Spinal cord (tissue), 10 donors: ENCODE results near the gene LRRN2. TPM values are rescaled to one million over a fixed set of nuclear protein-coding genes. Genes with fewer than 3 reads are reported as not detected.
A peak's percentile ranks its signal among the peaks of the same experiment; 100 is the strongest.

Source experiments
- DNase-seq, 6 donors: peaks; one replicate each; pipeline versions ENCODE4 v3.0.0 to v3.0.0-alpha.2; 2013 to 2015; ENCODE audit warnings: low spot score in 6 of 6, low read depth in 4 of 6
- H3K27ac ChIP-seq: one replicate; pipeline ENCODE4 v1.5.1; 2013; ENCODE audit warnings: low read depth, low read length, control low read depth
- H3K27me3 ChIP-seq: one replicate; pipeline ENCODE4 v1.6.1; 2013; ENCODE audit warnings: low read length; ENCODE audit not compliant: control insufficient read depth, insufficient read depth
- H3K36me3 ChIP-seq: one replicate; pipeline ENCODE4 v1.6.1; 2013; ENCODE audit warnings: low read length; ENCODE audit not compliant: control insufficient read depth, insufficient read depth
- H3K4me1 ChIP-seq: one replicate; pipeline ENCODE4 v1.6.1; 2013; ENCODE audit warnings: low read length; ENCODE audit not compliant: control insufficient read depth, insufficient read depth
- H3K4me3 ChIP-seq: one replicate; pipeline ENCODE4 v1.5.1; 2013; ENCODE audit warnings: low read depth, low read length, control low read depth
- H3K9me3 ChIP-seq: one replicate; pipeline ENCODE4 v1.6.1; 2013; ENCODE audit warnings: low read length; ENCODE audit not compliant: control insufficient read depth, insufficient read depth
- WGBS: methylation state at CpG from one replicate; pipeline ENCODE4 v1.1.5; 2013; ENCODE audit warnings: missing lambda C conversion rate; ENCODE audit not compliant: insufficient coverage; 5-methylcytosine and 5-hydroxymethylcytosine counted together
- long read RNA-seq, 4 donors: transcript quantifications; one replicate each; lab custom pipeline, GENCODE V29; 2026
- polyA plus RNA-seq, 2 donors: library from polyadenylated mRNA; unstranded; fragments of 120-200 nt; gene quantifications; one replicate each; pipeline ENCODE4 v1.2.1, GENCODE V29; 2013; ENCODE audit not compliant: insufficient read length in 2 of 2
- total RNA-seq, 2 donors: library from RNA; depleted of rRNA in 1 of 2; stranded (reverse); fragments of 120-200 nt in 1 of 2; fragments of >200 nt in 1 of 2; gene quantifications; one replicate each; pipeline versions ENCODE4 v1.2.3 to v1.2.4, GENCODE V29; 2013 to 2014
- donor health status: healthy.

LRRN2 gene
- total RNA-seq (10 to 100 TPM; 10.3 to 13.3 TPM), polyA plus RNA-seq (10 to 100 TPM; 48.6 to 53.1 TPM)
- long read RNA-seq, donor 1, full-length matches to known transcripts = 46 of 46 reads
- long read RNA-seq, donor 1, partial matches to known transcripts = 0 of 46 reads
- long read RNA-seq, donor 1, other reads (novel, unspliced or antisense) = 0 of 46 reads
- long read RNA-seq, donor 2, full-length matches to known transcripts = 29 of 29 reads
- long read RNA-seq, donor 2, partial matches to known transcripts = 0 of 29 reads
- long read RNA-seq, donor 2, other reads (novel, unspliced or antisense) = 0 of 29 reads
- long read RNA-seq, donor 3, full-length matches to known transcripts = 38 of 38 reads
- long read RNA-seq, donor 3, partial matches to known transcripts = 0 of 38 reads
- long read RNA-seq, donor 3, other reads (novel, unspliced or antisense) = 0 of 38 reads
- long read RNA-seq, donor 4, full-length matches to known transcripts = 3 of 3 reads
- long read RNA-seq, donor 4, partial matches to known transcripts = 0 of 3 reads
- long read RNA-seq, donor 4, other reads (novel, unspliced or antisense) = 0 of 3 reads

- H3K27ac ChIP-seq = peak within 1 kb of the TSS; percentile 36
- WGBS = under 1% methylated on average over 77 of the region's 84 CpGs
- no peaks in the 10 kb centered on the region for H3K9me3 ChIP-seq
- peaks cover 3% of the 10 kb centered on the region for H3K27me3 ChIP-seq
- H3K4me1 ChIP-seq = peaks cover 32% of the 10 kb centered on the region
- DNase-seq = peak in 2 of 6 donors; percentile 72 to 87
- H3K4me3 ChIP-seq = peak within 1 kb of the TSS; percentile 62
- peaks cover 3% of the 10 kb centered on the region for H3K36me3 ChIP-seq
Measured at GRCh38 chr1:204685236-204686006, at the start of gene LRRN2. LRRN2 (minus strand) TSS chr1:204685738; CDS start chr1:204619992, 65,746 bp downstream.

- Histone ChIP-seq H3K27ac (no peak overlapping the region), H3K27me3 (no peaks in the 10 kb centered on the region), H3K36me3 (no peaks in the 10 kb centered on the region), H3K9me3 (peaks cover 6% of the 10 kb centered on the region), H3K4me3 (no peak overlapping the region), H3K4me1 (no peaks in the 10 kb centered on the region)
- DNase-seq = no peak
Measured at GRCh38 chr1:204735042-204735441, 49.5 kb upstream of the LRRN2 start.

- WGBS = 84% methylated on average over 7 of the region's 12 CpGs
- H3K9me3 ChIP-seq = peaks cover 6% of the 10 kb centered on the region
Measured at GRCh38 chr1:204733869-204734596, 48.5 kb upstream of the LRRN2 start.

GRCh38 chr1:204733289-204733688 is 47.8 kb upstream of the LRRN2 start:
- Histone ChIP-seq H3K27ac (no peak overlapping the region), H3K36me3 (no peaks in the 10 kb centered on the region), H3K4me3 (no peak overlapping the region), H3K9me3 (peaks cover 2% of the 10 kb centered on the region), H3K27me3 (no peaks in the 10 kb centered on the region), H3K4me1 (no peaks in the 10 kb centered on the region)
- DNase-seq = peak in 1 of 6 donors; percentile 74
- 29% methylated on average over 1 of the region's 4 CpGs for WGBS

More at GRCh38 chr1:204733869-204734596, 48.5 kb upstream of the LRRN2 start:
- peak in 1 of 6 donors; percentile 8 for DNase-seq
- H3K36me3 ChIP-seq = no peaks in the 10 kb centered on the region
- H3K27me3 ChIP-seq = no peaks in the 10 kb centered on the region
- no peaks in the 10 kb centered on the region for H3K4me1 ChIP-seq
- H3K4me3 ChIP-seq = no peak overlapping the region
- H3K27ac ChIP-seq = no peak overlapping the region

GRCh38 chr1:204731985-204732575 is 46.5 kb upstream of the LRRN2 start:
- Histone ChIP-seq H3K4me3 (no peak overlapping the region), H3K36me3 (no peaks in the 10 kb centered on the region), H3K27me3 (no peaks in the 10 kb centered on the region), H3K9me3 (no peaks in the 10 kb centered on the region), H3K4me1 (no peaks in the 10 kb centered on the region), H3K27ac (no peak overlapping the region)
- peak in 2 of 6 donors; percentile 57 to 63 for DNase-seq
- WGBS = 53% methylated on average over 5 of the region's 5 CpGs

GRCh38 chr1:204731509-204731908 is 46.0 kb upstream of the LRRN2 start:
- WGBS = 20% methylated on average over 1 of the region's 6 CpGs
- Histone ChIP-seq H3K27me3 (no peaks in the 10 kb centered on the region), H3K4me1 (no peaks in the 10 kb centered on the region), H3K36me3 (no peaks in the 10 kb centered on the region), H3K9me3 (no peaks in the 10 kb centered on the region), H3K27ac (no peak overlapping the region), H3K4me3 (no peak overlapping the region)
- no peak for DNase-seq

- 73% methylated on average over 2 of the region's 9 CpGs for WGBS
- Histone ChIP-seq H3K36me3 (no peaks in the 10 kb centered on the region), H3K27ac (no peak overlapping the region), H3K9me3 (no peaks in the 10 kb centered on the region), H3K4me1 (no peaks in the 10 kb centered on the region), H3K27me3 (no peaks in the 10 kb centered on the region), H3K4me3 (no peak overlapping the region)
- no peak for DNase-seq
Measured at GRCh38 chr1:204730826-204731459, 45.4 kb upstream of the LRRN2 start.

- DNase-seq = no peak
- no peak overlapping the region for H3K27ac ChIP-seq
- H3K4me3 ChIP-seq = no peak overlapping the region
- no peaks in the 10 kb centered on the region for H3K27me3 ChIP-seq
- 100% methylated on average over 1 of the region's 7 CpGs for WGBS
- no peaks in the 10 kb centered on the region for H3K9me3 ChIP-seq
- peaks cover 3% of the 10 kb centered on the region for H3K4me1 ChIP-seq
- H3K36me3 ChIP-seq = no peaks in the 10 kb centered on the region
Measured at GRCh38 chr1:204729516-204729915, 44.0 kb upstream of the LRRN2 start.
